NCI-H510A (cell line): ENCODE data around the gene LSP1.

Experiments used
- DNase-seq: peaks from one replicate; lab custom pipeline; 2025; lab: John Stamatoyannopoulos, UW

Gene LSP1

DNA sequence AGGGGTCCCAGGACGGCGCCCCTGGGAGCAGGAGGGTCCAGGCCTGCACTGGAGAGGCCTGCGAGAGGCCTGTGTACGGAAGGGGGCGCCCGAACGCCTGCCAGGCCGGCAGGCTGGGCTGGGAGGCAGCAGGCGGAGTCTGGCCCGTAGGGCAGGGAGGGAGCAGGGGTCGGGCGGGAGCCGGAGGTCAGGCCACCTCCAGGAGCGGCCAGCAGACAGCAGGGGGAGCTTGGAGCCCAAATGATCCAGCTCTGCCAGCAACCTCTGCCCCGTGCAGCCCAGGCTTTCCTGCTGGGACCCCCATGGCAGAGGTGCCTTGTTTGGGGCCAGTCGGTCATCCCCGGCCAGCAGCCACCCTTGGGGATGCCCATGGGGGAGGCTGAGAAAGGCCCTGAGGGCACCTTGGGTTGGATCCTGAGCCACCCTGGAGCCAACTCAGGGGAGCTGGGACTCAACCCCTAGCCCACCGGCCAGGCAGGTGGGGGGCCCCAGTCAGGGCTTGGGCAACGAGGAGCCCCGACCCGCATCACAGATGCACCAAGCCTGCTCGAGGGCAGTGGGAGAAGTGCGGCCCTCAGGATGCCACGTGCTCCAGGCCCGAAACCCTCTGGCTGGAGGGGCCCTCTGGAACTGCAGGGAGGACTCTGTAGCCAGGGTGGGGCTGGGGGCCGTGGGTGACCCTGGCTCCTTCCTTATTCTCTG, 27.7 kb upstream of the LSP1 start:
- DNase-seq: no peak

DNA sequence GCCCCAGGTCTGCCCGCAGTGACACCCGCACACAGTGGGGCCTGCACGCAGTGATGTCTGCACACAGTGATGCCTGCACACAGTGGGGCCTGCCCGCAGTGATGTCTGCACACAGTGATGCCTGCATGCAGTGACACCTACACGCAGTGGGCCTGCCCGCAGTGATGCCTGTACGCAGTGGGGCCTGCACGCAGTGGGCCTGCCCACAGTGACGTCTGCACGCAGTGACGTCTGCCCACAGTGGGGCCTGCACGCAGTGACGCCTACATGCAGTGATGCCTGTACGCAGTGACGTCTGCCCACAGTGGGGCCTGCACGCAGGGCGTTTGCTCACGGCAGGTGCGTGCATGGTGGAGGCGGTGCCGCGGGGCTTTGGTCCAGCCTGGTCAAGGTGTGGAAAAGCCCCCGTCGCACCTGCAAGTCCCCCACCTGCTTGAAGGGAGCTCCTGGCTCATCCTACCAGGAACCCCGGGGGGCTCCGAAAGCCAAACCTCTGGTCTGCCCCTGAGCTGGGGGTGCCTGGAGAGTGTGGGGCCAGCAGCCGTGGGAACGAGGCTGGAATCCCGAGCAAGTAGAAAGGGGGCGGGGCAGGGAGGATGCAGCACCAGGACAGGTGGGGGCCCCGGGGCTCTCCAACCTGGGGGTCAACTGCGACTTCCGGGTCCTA, 27.0 kb upstream of the LSP1 start:
- DNase-seq: no peak

DNA sequence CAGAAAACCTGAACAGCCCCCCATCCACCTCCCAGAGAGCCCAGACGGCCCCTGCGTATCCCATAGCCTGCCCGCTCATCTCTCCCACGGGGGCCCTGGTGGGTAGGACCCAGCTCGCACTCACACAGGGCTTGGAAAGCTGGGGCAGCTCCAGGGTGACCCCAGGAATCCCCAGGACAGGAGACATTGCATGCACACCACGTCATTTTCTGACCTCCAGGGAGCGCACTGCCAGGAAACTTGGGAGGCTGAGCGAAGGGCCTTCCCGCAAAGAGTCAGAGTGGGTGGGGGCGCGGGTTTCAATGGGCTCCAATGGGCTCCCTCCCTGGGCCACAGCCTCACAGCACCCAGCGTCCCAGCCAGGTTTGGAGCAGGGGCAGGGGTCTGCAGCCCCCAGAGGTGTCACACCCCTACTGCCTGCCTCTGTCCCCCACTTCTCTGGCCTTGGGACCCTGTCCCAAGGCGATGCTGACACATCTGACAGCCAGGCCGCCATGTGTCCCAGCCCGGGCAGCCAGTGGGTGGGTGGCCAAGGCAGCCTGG, 26.3 kb upstream of the LSP1 start:
- DNase-seq: no peak

DNA sequence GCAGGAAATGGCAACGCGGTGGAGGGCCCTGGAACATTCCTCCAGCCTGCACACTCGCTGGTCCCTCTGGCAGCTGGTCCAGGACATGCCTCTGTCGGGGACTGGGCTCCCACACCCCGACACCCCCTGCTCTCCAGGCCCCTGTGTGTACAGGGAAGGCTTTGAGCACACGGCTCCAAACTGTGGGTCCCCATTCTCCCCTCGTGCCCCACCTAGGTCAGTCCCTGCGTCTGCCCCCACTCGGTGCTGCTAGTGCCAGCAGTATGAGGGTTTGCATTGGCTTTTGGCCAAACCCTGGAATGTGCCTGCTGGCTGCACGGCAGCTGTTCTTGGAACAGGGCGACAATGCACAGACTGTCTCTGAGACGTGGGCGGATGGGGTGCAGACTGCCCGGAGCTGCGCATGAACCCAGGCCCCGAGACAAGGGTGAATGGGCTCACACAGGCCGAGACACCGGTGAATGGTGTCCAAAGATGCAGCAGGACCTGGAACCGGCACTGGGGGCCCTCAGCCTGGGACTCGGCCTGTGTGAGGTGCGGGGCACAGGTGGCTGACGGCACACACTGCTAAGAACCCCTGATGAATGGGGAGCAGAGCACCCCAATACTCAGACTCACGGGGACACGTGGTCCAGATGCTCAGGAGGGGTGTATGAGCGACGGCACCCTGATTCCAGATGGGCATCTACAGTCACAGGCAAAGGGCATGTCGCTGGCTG, 25.6 kb upstream of the LSP1 start:
- no peak for DNase-seq

DNA sequence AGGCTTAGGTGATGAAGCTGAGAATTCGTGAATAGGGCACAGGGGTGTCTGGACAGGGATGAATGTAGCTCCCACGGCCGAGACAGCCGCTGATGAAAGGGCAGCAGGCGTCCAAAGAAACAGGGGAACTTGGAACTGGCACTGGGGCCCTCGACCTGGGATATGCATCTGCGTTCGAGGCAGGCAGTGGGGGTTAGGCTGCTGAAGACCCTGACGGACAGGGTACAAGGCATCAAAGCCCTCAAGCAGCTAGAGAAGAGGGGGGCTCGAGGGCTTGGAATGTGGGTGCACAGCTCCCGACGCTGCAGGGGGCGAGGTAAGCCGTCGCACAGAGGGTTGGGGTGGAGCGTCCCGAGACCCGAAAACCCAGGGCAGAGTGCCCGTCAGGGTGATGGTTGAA, 25.0 kb upstream of the LSP1 start:
- no peak for DNase-seq

DNA sequence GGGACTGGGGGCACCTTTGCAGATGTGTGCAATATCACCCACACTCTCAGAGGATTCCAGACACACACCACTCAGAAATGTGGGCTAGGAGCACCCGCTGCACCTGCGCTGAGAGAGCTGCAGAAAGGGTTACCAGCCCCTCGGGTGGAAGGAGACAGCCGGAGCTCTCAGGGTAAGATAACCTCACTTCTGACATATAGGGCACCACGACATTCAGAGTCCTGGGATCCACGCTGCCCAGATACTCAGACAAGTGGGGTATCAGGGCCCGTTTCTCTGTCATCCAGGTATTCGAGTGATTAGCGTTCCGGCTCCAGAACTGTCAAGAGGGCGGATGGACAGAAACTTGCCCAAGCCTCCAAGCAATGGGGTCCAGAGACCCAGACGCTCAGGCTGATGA, 24.3 kb upstream of the LSP1 start:
- no peak for DNase-seq

DNA sequence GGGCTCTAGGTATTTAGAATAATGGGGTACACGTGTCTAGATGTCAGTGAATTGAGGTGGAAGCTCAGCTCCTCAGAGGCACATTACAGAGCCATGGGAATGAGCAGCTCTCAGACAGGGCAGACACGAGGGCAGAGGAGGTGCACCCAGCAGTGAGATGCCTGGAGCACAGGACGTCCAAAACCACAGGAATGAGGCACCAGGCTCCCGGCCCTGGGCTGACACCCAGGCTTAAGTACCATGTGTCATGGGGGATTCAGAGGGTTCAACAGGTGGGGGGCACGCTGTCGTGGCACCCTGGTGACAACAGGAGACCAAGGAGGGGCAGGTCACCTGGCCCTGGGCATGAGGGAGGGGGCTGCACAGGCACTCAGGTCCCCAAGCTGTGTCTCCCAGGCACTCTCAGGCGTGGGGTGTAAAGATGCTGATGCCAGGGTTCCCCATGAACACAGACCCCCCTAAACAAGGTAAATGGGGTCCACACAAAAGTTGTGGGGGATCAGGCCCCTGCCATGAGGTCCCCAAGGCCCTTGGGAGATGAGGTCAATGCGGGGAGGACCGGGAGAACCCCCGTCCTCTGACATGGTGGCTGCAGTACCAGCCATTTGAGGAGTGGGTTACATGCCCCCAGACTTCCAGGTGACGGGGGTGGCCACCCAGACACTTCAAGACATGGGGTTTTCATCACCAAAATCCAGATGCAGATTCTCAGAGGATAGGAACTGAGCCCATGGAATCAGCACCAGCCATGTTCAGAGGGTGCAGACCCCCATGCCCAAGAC, 23.7 kb upstream of the LSP1 start:
- no peak for DNase-seq

DNA sequence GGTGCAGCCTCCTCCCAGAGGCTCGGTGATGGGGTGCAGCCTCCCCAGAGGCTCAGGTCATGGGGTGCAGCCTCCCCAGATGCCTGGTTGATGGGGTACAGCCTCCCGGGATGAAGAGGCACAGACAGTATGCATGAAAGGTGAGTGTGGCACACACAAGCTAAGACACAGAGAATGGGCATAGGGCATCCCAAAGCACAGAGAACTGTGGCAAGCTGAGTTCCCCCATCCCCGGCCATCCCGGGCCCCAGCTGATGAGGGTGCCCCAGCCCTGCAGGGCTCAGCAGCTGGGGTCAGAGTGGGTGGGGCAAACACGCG, 22.9 kb upstream of the LSP1 start:
- DNase-seq: no peak

DNA sequence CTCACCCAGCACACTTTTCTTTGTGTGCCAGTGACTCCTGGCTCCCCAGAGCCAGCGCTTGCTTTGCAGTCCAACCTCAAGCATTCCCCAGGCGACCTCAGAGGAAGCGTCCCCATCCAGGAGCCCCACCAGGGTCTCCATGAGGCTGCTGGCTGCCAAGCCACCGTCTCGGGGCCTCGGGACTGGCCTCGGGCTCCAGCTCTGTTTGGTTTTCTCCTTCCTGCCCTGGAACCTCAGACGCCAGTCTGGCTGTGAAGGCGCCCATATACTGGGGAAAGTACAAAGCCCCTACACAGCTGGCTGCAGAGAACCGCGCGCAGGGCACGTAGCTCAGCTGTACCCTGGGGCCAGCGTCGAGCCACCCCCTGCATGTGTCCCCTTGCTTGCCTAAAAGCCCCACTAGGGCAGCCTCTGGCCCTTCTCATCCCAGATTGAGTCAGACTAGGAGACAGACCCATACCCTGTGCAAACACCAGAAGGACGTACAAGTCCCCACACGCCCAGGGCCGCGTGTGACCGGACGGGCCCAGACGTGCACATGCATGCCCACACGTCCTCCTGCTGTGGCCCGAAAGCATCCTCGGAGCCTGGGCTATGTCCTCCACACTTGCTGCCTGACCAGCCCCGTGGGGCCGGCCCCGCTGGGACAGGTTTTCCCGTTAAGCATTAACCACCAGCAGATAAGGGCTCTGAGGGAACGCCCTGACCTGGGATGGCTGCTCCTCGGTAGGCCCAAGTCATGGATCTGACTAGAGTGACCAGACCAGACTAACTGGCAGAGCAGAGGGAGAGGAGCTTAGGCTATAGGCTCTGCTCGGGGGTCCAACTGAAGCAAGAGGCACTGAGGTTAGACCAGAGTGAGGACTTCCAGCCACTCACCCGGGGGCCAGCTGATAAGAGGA, 22.3 kb upstream of the LSP1 start:
- DNase-seq: no peak

DNA sequence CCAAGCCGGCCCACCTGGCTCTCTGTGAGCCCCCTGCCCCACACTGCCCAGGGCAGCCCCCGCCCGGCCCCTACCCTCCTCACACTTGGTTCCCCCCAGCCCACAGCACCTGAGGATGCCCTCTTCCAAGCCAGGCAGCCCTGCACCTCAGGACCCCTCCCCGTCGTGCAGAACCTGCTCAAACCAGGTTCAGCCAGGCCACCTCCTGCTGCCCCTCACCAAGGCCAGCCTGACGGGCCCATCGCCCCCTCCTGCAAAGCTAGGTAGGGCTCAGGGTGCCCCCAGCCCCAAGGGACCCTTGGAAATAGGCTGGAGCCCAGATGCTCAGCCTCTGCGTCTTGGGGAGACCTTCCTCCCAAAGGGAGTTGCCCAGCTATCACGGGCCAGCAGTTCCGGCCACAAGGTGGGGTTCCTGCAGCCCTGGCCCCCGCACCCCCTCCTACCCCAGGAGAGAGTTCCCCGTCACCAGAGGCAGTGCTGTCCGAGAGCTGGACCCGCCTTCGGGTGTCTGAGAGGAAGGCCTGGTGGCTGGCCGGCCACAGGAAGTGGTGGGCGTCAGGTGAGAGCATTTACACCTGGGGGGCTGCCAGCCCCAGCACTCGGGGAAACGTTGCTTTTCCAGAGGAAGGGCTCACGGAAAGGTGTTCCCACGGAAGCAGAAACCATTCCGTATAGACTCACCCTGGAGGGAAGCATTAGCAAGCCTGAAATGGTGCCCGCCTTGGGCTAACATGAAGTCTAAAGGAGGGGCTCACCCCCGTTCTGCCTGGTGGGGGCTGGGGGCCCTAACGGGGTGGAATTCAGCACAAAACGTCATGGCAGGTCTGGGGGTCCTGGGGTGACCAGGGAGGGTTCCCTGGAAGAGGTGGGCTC, 21.3 kb upstream of the LSP1 start:
- DNase-seq: no peak

DNA sequence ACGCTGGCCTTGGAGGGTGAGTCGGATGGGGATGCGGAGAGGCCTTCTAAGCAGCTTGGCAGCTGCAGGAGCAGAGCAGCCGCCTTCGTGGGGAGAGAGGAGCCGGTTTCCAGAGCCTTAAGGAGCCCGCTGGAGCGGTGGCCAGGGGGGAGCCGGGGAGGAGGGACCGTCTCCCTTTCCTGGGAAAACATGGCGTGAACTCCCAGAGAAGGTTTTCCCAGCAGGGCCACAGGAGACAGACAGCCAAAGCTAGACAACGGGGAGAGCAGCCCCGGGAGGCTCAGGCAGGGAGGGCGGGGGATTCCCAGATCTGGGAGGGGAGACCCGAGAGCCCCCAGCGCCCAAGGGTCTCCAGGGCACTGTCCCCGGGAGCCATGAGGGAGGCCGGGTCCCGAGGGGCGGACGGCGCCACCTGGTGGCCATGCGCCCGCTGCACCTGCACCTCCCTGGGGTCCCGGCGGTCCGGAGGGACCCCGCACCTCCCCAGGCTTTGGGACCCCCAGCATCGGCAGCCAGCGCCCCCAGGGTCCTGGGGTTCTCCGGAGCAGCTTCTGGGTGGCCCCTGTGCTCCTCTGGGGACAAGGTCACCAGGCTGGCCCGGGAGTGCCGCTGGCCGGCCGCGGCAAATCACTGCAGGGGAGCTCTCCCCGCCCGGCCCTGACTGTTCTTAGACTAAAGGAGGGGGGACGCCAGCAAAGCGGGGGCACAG, 20.5 kb upstream of the LSP1 start:
- DNase-seq: no peak

DNA sequence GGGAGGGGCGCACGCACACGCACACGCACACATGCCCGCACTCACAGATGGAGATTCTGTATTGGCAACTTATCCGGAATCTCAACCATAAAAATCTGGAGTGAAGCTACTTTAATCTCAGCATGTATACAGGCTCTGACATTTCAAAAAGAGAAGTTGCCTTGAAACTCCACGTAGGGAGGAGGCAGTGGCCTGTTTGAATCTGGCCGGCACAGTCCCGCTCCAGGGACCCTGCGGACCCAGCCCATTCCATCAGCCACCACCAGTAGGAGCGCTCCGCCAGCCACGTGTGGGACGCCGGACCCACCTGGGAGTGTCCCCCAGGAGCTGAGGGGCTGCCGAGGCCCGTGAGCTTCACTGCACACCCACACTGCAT, 20.0 kb upstream of the LSP1 start:
- no peak for DNase-seq

DNA sequence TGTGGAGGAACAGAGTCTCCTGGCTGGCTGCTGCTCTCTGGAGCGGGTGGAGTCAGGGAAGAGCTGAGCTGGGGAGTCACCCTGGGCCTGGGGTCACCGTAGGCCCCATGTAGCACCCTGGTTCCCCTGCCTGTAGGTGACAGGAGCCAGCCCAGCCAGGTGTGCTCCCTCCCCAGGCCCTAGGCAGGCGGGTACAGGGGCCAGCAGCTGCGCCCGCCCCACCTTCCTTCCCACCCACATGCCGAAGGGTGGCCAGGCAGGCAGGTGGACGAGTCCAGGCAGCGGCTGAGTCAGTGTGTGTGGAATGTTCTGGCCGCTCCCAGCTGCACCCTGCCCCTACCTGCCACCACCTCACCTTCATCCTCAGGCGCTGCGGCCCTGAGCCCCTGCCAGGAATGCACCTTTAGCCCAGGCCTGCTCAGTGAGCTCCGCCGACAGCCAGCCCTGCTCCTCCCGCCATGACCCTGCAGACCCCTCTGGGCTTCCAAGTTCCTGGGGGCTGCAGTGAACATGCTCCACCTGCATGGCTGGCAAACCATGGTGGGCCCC, 18.7 kb upstream of the LSP1 start:
- DNase-seq: no peak

DNA sequence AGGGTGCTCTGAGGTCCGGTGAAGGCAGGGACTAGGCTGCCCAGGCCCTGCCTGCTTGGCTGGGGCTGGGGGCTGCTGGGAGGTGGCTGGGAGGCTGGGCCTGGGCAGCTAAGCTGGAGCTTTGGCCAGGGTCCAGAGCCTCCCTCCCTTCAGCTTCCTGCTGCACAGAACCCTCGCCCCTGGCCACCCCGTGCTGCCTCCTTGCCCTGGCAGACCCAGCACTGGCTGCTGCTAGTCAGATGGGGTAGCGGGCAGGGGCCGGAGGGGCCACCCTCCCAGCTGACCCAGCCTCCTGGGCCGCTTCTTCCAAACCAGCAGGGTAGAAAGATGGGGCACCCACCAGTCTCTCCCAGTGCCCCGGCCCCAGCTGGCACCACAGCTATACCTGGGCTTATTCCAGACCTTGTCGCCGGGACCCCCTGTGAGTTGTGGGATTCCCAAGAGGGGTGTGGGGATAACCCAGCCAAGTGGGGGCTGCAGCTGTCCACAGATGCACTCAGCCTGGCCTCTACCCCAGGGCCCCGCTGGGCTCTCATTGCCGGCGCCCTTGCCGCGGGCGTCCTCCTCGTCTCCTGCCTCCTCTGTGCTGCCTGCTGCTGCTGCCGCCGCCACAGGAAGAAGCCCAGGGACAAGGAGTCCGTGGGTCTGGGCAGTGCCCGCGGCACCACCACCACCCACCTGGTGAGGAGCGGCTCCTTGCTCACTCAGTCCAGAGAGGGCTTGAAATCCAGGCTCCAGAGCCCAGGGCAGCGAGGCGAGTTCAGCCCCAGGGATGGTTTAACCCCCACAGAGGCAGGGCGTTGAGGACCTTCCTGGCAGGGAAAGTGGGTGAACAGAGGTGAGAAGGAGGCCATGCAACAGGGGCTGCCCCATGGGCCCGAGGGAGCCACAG, 17.9 kb upstream of the LSP1 start, which contains the start of gene SYT8:
SYT8 (plus strand) TSS at position 212 of the 892 bp plus-strand sequence; CDS start at position 328, 116 bp downstream.
- DNase-seq: no peak

DNA sequence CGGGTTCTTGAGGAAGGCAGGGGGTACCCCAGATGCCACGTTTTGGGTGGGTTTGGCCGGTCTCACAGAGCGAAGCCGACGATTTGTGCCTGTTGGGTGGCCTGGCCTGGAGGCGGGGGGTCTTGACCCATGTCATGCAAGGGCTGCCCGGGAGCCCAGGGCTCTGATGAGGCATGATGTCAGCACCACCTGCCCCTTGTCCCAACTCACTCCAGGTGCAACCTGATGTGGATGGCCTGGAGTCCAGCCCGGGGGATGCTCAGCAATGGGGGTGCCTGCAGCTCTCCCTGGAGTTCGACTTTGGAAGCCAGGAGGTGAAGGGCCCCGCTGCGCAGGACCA, 17.2 kb upstream of the LSP1 start:
- DNase-seq: no peak

DNA sequence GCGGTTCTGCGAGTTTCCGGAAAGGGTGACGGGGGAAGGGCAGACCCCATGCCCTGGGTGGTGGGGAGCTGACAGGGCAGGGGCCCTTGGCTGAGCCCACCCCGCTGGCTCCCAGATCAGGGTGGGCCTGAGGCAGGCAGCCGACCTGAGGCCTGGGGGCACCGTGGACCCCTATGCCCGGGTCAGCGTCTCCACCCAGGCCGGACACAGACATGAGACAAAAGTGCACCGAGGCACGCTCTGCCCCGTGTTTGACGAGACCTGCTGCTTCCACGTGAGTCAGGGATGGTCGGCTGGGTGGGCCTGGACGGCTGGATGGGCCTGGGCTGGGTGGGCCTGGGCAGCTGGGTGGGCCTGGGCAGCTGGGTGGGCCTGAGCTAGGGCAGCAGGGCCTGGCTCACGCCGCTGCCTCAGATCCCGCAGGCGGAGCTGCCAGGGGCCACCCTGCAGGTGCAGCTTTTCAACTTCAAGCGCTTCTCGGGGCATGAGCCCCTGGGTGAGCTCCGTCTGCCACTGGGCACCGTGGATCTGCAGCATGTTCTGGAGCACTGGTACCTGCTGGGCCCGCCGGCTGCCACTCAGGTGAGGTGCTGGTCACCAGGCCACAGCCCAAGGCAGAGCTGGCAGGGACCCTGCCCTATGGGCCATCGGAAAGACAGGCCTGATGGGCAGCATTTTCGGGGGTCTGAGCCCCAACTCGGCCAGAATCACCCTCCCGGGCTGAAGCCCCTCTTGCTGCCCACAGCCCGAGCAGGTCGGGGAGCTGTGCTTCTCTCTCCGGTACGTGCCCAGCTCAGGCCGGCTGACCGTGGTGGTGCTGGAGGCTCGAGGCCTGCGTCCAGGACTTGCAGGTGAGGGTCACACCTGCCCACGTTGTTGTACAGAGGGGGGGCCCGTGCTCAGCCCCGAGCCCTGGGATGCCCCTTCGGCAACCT, 16.6 kb upstream of the LSP1 start:
- no peak for DNase-seq
